Thymus (tissue), 11 donors: ENCODE results near the gene BRICD5. TPM values are rescaled to one million over a fixed set of nuclear protein-coding genes. Genes with fewer than 3 reads are reported as not detected.
A peak's percentile ranks its signal among the peaks of the same experiment; 100 is the strongest.

Source experiments
- DNase-seq, 9 donors: peaks; one replicate each; pipeline ENCODE4 v3.0.0-alpha.2; 2013; ENCODE audit warnings: low spot score in 9 of 9, low read depth in 6 of 9, missing footprints in 1 of 9
- H3K27ac ChIP-seq, 2 donors: one replicate each; pipeline ENCODE4 v1.5.1; 2013; ENCODE audit warnings: control low read depth in 1 of 2, low read depth in 1 of 2, low read length in 1 of 2, mild to moderate bottlenecking in 1 of 2, moderate library complexity in 1 of 2
- H3K27me3 ChIP-seq, 2 donors: one replicate each; pipeline ENCODE4 v1.5.1; 2013; ENCODE audit warnings: low read length in 1 of 2; ENCODE audit not compliant: control insufficient read depth in 2 of 2, insufficient read depth in 1 of 2
- H3K36me3 ChIP-seq, 2 donors: one replicate each; pipeline ENCODE4 v1.5.1; 2013; ENCODE audit warnings: low read length in 1 of 2, mild to moderate bottlenecking in 1 of 2, moderate library complexity in 1 of 2; ENCODE audit not compliant: control insufficient read depth in 2 of 2, insufficient read depth in 2 of 2
- H3K4me1 ChIP-seq, 2 donors: one replicate each; pipeline ENCODE4 v1.5.1; 2013; ENCODE audit warnings: low read length in 2 of 2; ENCODE audit not compliant: control insufficient read depth in 2 of 2, insufficient read depth in 2 of 2
- H3K4me3 ChIP-seq, 2 donors: one replicate each; pipeline ENCODE4 v1.5.1; 2013; ENCODE audit warnings: low read length in 2 of 2, control low read depth in 1 of 2, mild to moderate bottlenecking in 1 of 2
- H3K9me3 ChIP-seq, 2 donors: one replicate each; pipeline ENCODE4 v1.5.1; 2013; ENCODE audit warnings: low read length in 1 of 2, mild to moderate bottlenecking in 1 of 2; ENCODE audit not compliant: control insufficient read depth in 2 of 2, insufficient read depth in 1 of 2
- WGBS: extraction: QIAGEN DNeasy Blood & Tissue Kit; methylation state at CpG from one replicate; pipeline ENCODE4 v1.1.7; 2013; 5-methylcytosine and 5-hydroxymethylcytosine counted together
- polyA plus RNA-seq: library from polyadenylated mRNA; stranded (reverse); fragments of 200-250 nt; gene quantifications from one replicate; pipeline ENCODE4 v1.2.3, GENCODE V29; 2013
- total RNA-seq: library from RNA; stranded (reverse); fragments of 120-200 nt; gene quantifications from one replicate; pipeline ENCODE4 v1.2.4, GENCODE V29; 2013
- donor health status: healthy.

The BRICD5 gene
- total and polyA plus RNA-seq, 2 donors = 4.0 to 21.3 TPM

GRCh38 chr16:2212362-2213324 lies 2.0 kb upstream of the BRICD5 start:
- Histone ChIP-seq H3K27me3 (no peaks in the 10 kb centered on the region), H3K4me1 (peaks cover 12 to 19% of the 10 kb centered on the region in 2 donors), H3K4me3 (peak overlapping the region; percentile 43 to 68), H3K36me3 (peaks cover 31 to 40% of the 10 kb centered on the region in 2 donors), H3K27ac (no peak overlapping the region), H3K9me3 (no peaks in the 10 kb centered on the region)
- DNase-seq = no peak
- WGBS = 93% methylated on average over 19 of the region's 19 CpGs

- DNase-seq = no peak
- Histone ChIP-seq H3K4me3 (no peak overlapping the region), H3K4me1 (peaks cover 12 to 19% of the 10 kb centered on the region in 2 donors), H3K36me3 (peaks cover 38 to 47% of the 10 kb centered on the region in 2 donors), H3K9me3 (no peaks in the 10 kb centered on the region), H3K27ac (no peak overlapping the region), H3K27me3 (no peaks in the 10 kb centered on the region)
- WGBS = 97% methylated on average over 11 of the region's 11 CpGs
These were observed 1.3 kb upstream of the BRICD5 start for GRCh38 chr16:2211923-2212347.

- Histone ChIP-seq H3K9me3 (peaks cover 0 to 3% of the 10 kb centered on the region in 2 donors), H3K4me3 (no peak overlapping the region), H3K27me3 (no peaks in the 10 kb centered on the region), H3K27ac (no peak overlapping the region), H3K4me1 (peaks cover 18 to 26% of the 10 kb centered on the region in 2 donors), H3K36me3 (peaks cover 41 to 47% of the 10 kb centered on the region in 2 donors)
- 97% methylated on average over 17 of the region's 17 CpGs for WGBS
- DNase-seq = no peak
These were observed 692 bp downstream of the BRICD5 start for GRCh38 chr16:2210009-2210332.

DNA sequence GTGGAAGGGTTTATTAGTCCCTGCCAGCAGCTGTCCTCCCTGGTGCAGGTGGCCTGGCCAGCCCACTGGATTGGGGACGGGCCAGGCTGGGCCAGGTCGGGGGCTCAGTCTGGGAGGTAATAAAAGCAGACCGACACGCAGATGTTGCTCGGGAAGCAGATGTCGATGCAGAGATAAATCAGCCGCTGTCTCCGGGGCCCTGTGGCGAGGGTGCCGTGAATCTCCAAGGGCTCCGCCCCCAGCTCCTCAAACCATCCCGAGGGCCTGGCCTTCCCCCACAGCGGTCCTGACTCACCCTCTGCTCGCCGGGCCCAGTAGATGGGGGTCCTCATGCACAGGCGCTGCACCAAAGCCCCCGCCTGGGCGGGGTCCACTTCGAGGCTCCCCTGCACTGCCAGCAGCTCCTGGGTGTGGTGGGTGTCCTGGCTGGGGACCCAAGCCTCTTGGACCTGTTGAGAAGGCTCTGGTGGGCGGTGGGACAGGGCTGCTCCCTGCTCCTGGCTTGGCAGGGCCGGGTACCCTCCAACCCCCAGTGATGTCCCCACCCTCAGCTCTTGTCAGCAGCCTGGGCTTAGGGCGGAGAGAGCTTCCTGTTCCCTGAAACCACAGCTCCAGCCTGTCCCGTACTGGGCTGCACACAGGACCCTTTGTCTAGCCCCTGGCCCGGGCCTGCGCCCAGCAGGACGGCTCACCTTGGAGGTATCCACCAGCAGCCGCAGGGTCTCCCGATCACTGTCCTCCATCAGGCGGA lies 1.2 kb downstream of the BRICD5 start:
- H3K27ac ChIP-seq = no peak overlapping the region
- H3K4me1 ChIP-seq = peaks cover 23 to 31% of the 10 kb centered on the region in 2 donors
- no peak overlapping the region for H3K4me3 ChIP-seq
- H3K27me3 ChIP-seq = no peaks in the 10 kb centered on the region
- no peak for DNase-seq
- peaks cover 41 to 47% of the 10 kb centered on the region in 2 donors for H3K36me3 ChIP-seq
- peaks cover 0 to 3% of the 10 kb centered on the region in 2 donors for H3K9me3 ChIP-seq
- WGBS = 96% methylated on average over 29 of the region's 29 CpGs

DNA sequence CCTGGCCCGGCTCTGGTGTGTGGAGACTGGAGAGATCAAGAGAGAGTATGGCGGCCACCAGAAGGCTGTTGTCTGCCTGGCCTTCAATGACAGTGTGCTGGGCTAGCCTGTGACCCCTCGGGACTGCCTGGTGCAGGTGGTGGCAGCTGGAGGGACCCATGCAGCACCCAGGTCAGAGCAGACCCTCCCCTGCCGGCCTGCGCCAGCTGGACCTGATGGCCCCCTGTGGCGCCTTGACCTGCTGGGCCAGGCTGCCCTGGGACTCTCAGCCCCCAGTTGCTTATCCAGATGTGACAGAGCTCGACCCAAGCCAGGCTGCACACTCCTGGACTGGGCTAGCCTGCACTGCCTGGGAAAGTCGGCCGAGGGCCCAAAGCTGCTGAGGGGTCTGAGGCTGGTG lies 1.9 kb downstream of the BRICD5 start:
- Histone ChIP-seq H3K27ac (no peak overlapping the region), H3K36me3 (peaks cover 41 to 47% of the 10 kb centered on the region in 2 donors), H3K9me3 (peaks cover 0 to 3% of the 10 kb centered on the region in 2 donors), H3K4me3 (no peak overlapping the region), H3K27me3 (no peaks in the 10 kb centered on the region), H3K4me1 (peaks cover 23 to 30% of the 10 kb centered on the region in 2 donors)
- WGBS = 98% methylated on average over 9 of the region's 9 CpGs
- no peak for DNase-seq

DNA sequence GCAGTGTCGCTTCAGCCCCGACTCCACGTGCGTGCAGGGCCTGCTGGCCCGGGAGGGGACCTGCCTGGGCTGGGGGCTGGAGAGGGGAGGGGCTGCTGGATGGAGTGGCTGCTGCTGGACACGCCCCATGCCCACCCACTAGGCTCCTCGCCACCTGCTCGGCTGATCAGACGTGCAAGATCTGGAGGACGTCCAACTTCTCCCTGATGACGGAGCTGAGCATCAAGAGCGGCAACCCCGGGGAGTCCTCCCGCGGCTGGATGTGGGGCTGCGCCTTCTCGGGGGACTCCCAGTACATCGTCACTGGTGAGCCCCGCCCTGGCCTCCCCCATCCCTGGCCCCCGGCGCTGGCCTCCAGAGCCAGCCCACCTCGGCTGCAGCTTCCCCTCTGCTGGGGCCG lies 2.4 kb downstream of the BRICD5 start:
- Histone ChIP-seq H3K27me3 (no peaks in the 10 kb centered on the region), H3K4me1 (peaks cover 18 to 25% of the 10 kb centered on the region in 2 donors), H3K36me3 (peaks cover 41 to 47% of the 10 kb centered on the region in 2 donors), H3K9me3 (peaks cover 0 to 3% of the 10 kb centered on the region in 2 donors), H3K27ac (no peak overlapping the region), H3K4me3 (no peak overlapping the region)
- no peak for DNase-seq
- 97% methylated on average over 23 of the region's 23 CpGs for WGBS

DNA sequence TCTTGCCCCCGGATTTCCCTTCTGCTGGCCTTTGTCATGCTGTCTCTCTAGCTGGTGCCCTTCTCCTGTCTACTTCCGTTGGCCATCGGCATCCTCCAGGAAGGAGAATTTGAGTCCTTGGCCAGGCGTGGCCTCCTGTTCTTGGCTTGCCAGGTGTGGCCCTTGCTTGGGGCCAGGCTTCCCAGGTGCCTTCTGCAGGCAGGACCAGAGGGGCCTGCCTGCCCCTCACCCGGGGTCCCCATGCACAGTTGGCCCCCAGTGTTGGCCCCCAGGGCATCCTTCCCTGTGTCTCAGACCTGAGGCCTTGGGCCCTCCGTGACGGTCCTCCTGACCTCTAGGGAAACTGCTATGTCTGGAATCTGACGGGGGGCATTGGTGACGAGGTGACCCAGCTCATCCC lies 2.8 kb downstream of the BRICD5 start:
- Histone ChIP-seq H3K36me3 (peaks cover 41 to 42% of the 10 kb centered on the region in 2 donors), H3K27ac (no peak overlapping the region)
- 97% methylated on average over 9 of the region's 9 CpGs for WGBS

GRCh38 chr16:2206780-2207433 lies 3.8 kb downstream of the BRICD5 start:
- H3K27me3 ChIP-seq = peaks cover 0 to 3% of the 10 kb centered on the region in 2 donors
- H3K27ac ChIP-seq = no peak overlapping the region
- 98% methylated on average over 23 of the region's 23 CpGs for WGBS
- peaks cover 33 to 41% of the 10 kb centered on the region in 2 donors for H3K36me3 ChIP-seq
- peaks cover 12 to 13% of the 10 kb centered on the region in 2 donors for H3K4me1 ChIP-seq
- DNase-seq = no peak
- H3K4me3 ChIP-seq = no peak overlapping the region
- H3K9me3 ChIP-seq = peaks cover 0 to 3% of the 10 kb centered on the region in 2 donors

More for the DNA sequence above, 2.8 kb downstream of the BRICD5 start:
- no peak for DNase-seq
- Histone ChIP-seq H3K4me3 (no peak overlapping the region), H3K27me3 (no peaks in the 10 kb centered on the region), H3K4me1 (peaks cover 14 to 21% of the 10 kb centered on the region in 2 donors), H3K9me3 (peaks cover 0 to 3% of the 10 kb centered on the region in 2 donors)
